SHP77 treated with DMSO at 0.1 percent for 48 hours (cell line): ENCODE results near the gene RHOB.

Experiments
- DNase-seq: peaks from one replicate; lab custom pipeline; 2025; lab: John Stamatoyannopoulos, UW

Gene RHOB

GRCh38 chr2:20475567-20475952, 28.7 kb downstream of the RHOB start:
- no peak for DNase-seq

- DNase-seq, result no peak
These were observed 29.6 kb downstream of the RHOB start for GRCh38 chr2:20476481-20476880.

- DNase-seq, result no peak
These were observed 30.1 kb downstream of the RHOB start for GRCh38 chr2:20476950-20477349.

- DNase-seq, result no peak
These were observed 32.1 kb downstream of the RHOB start for GRCh38 chr2:20478961-20479360.

- DNase-seq, result no peak
These were observed 33.0 kb downstream of the RHOB start for GRCh38 chr2:20479835-20480234.

GRCh38 chr2:20480913-20481312, 34.0 kb downstream of the RHOB start:
- DNase-seq, result no peak

GRCh38 chr2:20481798-20482405, 35.0 kb downstream of the RHOB start:
- DNase-seq, result no peak

GRCh38 chr2:20482725-20483124, 35.9 kb downstream of the RHOB start:
- no peak for DNase-seq

GRCh38 chr2:20483194-20483895, 36.5 kb downstream of the RHOB start:
- DNase-seq, result no peak

- DNase-seq, result no peak
These were observed 37.3 kb downstream of the RHOB start for GRCh38 chr2:20484034-20484617.

GRCh38 chr2:20484810-20485611, 38.1 kb downstream of the RHOB start:
- DNase-seq, result no peak

- no peak for DNase-seq
These were observed 38.9 kb downstream of the RHOB start for GRCh38 chr2:20485612-20486388.

- DNase-seq, result no peak
These were observed 39.7 kb downstream of the RHOB start for GRCh38 chr2:20486571-20486970.

- DNase-seq, result no peak
These were observed 40.1 kb downstream of the RHOB start for GRCh38 chr2:20487030-20487391.

GRCh38 chr2:20487392-20488174, 40.7 kb downstream of the RHOB start:
- no peak for DNase-seq

GRCh38 chr2:20488201-20488641, 41.3 kb downstream of the RHOB start:
- DNase-seq, result no peak

GRCh38 chr2:20488782-20489181, 41.9 kb downstream of the RHOB start:
- DNase-seq, result no peak

- no peak for DNase-seq
These were observed 43.7 kb downstream of the RHOB start for GRCh38 chr2:20490300-20491181.

GRCh38 chr2:20491739-20492531, 45.1 kb downstream of the RHOB start:
- DNase-seq, result no peak
